GM12878 (cell line): ENCODE measurements around the gene C20orf173. TPM values are rescaled to one million over a fixed set of nuclear protein-coding genes. Genes with fewer than 3 reads are reported as not detected.

Experiments used
- ATAC-seq: fragments of 200-7000 bp; cut with Tn5 transposase; 3 replicates; pipeline ENCODE4 v1.9.1; 2020; ENCODE audit warnings: mild to moderate bottlenecking, moderate library complexity
- BruUV-seq: library from RNA; stranded (reverse); fragments of 400-500 nt; replicated peaks from 2 replicates; lab custom pipeline; 2021; lab: Mats Ljungman, UMichigan
- CTCF ChIA-PET: fragments of 300-600 bp; sonication (Branson Sonifier 250); formaldehyde crosslinking; extraction: SDS; loops from one replicate; lab custom pipeline; 2021; ENCODE audit warnings: inconsistent platforms; lab: Yijun Ruan, JAX
- POLR2A ChIA-PET: fragments of 350-600 bp; formaldehyde crosslinking; extraction: SDS; loops from one replicate; lab custom pipeline; 2021; ENCODE audit warnings: inconsistent platforms; lab: Charles Lee
- RAD21 ChIA-PET: fragments of 300-600 bp; sonication (Branson Sonifier 250); formaldehyde crosslinking; loops from one replicate; lab custom pipeline; 2023; ENCODE audit warnings: antibody characterized with exemption; ENCODE audit not compliant: unreplicated experiment; lab: Charles Lee
- SMC1A ChIA-PET: fragments of 300-600 bp; sonication (Branson Sonifier 250); formaldehyde crosslinking; loops from one replicate; lab custom pipeline; 2023; ENCODE audit not compliant: unreplicated experiment, uncharacterized antibody; lab: Charles Lee
- DNase-seq: peaks from one replicate; pipeline ENCODE4 v3.0.0-alpha.2; 2011; ENCODE audit warnings: low read depth, low spot score
- FAIRE-seq: peaks from 3 replicates; lab custom pipeline; 2011; peaks lifted over from hg19 to GRCh38; lab: Jason Lieb, UNC
- H2AFZ ChIP-seq: 2 replicates; pipeline ENCODE4 v1.6.0; 2011; ENCODE audit warnings: low read depth, low read length, control low read depth; ENCODE audit not compliant: control insufficient read depth
- H3K27ac ChIP-seq: 2 replicates; pipeline ENCODE4 v1.5.1; 2011; ENCODE audit warnings: control low read depth; ENCODE audit not compliant: control insufficient read depth, insufficient read depth
- H3K27me3 ChIP-seq, 2 experiments: replicated peaks in 1 of 2; 2 replicates each; pipeline versions ENCODE4 v1.6.0 to v1.6.1; 2011; ENCODE audit warnings: low read length in 1 of 2; ENCODE audit not compliant: control insufficient read depth in 2 of 2, insufficient read depth in 2 of 2
- H3K36me3 ChIP-seq, 2 experiments: 2 replicates each; pipeline ENCODE4 v1.5.1; 2011; ENCODE audit warnings: low read length in 1 of 2; ENCODE audit not compliant: control insufficient read depth in 2 of 2, insufficient read depth in 2 of 2
- H3K4me1 ChIP-seq: 2 replicates; pipeline ENCODE4 v1.6.1; 2011; ENCODE audit warnings: mild to moderate bottlenecking, low read length, moderate library complexity, mixed read lengths; ENCODE audit not compliant: control insufficient read depth, insufficient read depth
- H3K4me2 ChIP-seq: 2 replicates; pipeline ENCODE4 v1.6.0; 2011; ENCODE audit warnings: control low read depth; ENCODE audit not compliant: control insufficient read depth, insufficient read depth
- H3K4me3 ChIP-seq: fragments of 200-600 bp; sonication (generic); 2 replicates; pipeline ENCODE4 v1.5.1; 2016
- H3K79me2 ChIP-seq: 2 replicates; pipeline ENCODE4 v1.6.0; 2011; ENCODE audit warnings: low read length; ENCODE audit not compliant: control insufficient read depth, insufficient read depth
- H3K9ac ChIP-seq: 2 replicates; pipeline ENCODE4 v1.8.0; 2011; ENCODE audit warnings: low read length, control low read depth, mixed read lengths; ENCODE audit not compliant: control insufficient read depth, insufficient read depth
- H3K9me3 ChIP-seq: replicated peaks from 3 replicates; pipeline ENCODE4 v1.5.1; 2011; ENCODE audit warnings: mild to moderate bottlenecking, low read length; ENCODE audit not compliant: control insufficient read depth, insufficient read depth
- H4K20me1 ChIP-seq: 2 replicates; pipeline ENCODE4 v1.6.0; 2011; ENCODE audit not compliant: control insufficient read depth, insufficient read depth
- CBFB ChIP-seq: IDR thresholded peaks from 2 replicates; pipeline ENCODE4 v1.6.1; 2016; ENCODE audit warnings: antibody characterized with exemption, low read depth
- IRF4 ChIP-seq: IDR thresholded peaks from 2 replicates; pipeline ENCODE4 v1.6.1; 2011; ENCODE audit warnings: low read depth, low read length
- KDM1A ChIP-seq: fragments of 200-600 bp; sonication (generic); IDR thresholded peaks from 2 replicates; pipeline ENCODE4 v1.6.1; 2016; ENCODE audit warnings: borderline replicate concordance
- LARP7 ChIP-seq: fragments of 450-650 bp; IDR thresholded peaks from 2 replicates; pipeline ENCODE4 v1.6.1; 2017; ENCODE audit warnings: mild to moderate bottlenecking
- NR2C1 ChIP-seq: fragments of 450-650 bp; IDR thresholded peaks from 2 replicates; pipeline ENCODE4 v1.6.1; 2017; ENCODE audit warnings: antibody characterized with exemption, mild to moderate bottlenecking, moderate library complexity
- SIN3A ChIP-seq: IDR thresholded peaks from 2 replicates; pipeline ENCODE4 v1.6.1; 2012; ENCODE audit warnings: low read depth, low read length, improper control_type of control experiment
- SMARCA5 ChIP-seq: fragments of 450-650 bp; IDR thresholded peaks from 2 replicates; pipeline ENCODE4 v1.6.1; 2017; ENCODE audit warnings: mild to moderate bottlenecking
- SREBF2 ChIP-seq: IDR thresholded peaks from 2 replicates; pipeline ENCODE4 v1.6.1; 2012; ENCODE audit warnings: mild to moderate bottlenecking, low read length
- WRNIP1 ChIP-seq: IDR thresholded peaks from 2 replicates; pipeline ENCODE4 v1.6.1; 2011; ENCODE audit warnings: low read depth, low read length, improper control_type of control experiment, borderline replicate concordance
- YBX1 ChIP-seq: fragments of 450-650 bp; IDR thresholded peaks from 2 replicates; pipeline ENCODE4 v1.6.1; 2016; ENCODE audit warnings: antibody characterized with exemption
- ZBED1 ChIP-seq: IDR thresholded peaks from 2 replicates; pipeline ENCODE4 v1.6.1; 2016; ENCODE audit warnings: borderline replicate concordance
- ZNF24 ChIP-seq: fragments of 450-650 bp; IDR thresholded peaks from 2 replicates; pipeline ENCODE4 v1.6.1; 2017; ENCODE audit warnings: antibody characterized with exemption, mild to moderate bottlenecking
- ZNF274 ChIP-seq: IDR thresholded peaks from one replicate; pipeline ENCODE4 v1.8.0; 2011; ENCODE audit not compliant: insufficient read length, insufficient read depth
- WGBS: methylation state at CpG from one replicate; pipeline ENCODE4 v1.1.6; 2016; ENCODE audit warnings: low lambda C conversion rate; ENCODE audit not compliant: insufficient replicate concordance, insufficient coverage; ENCODE audit errors: missing lambda C conversion rate; 5-methylcytosine and 5-hydroxymethylcytosine counted together
- in situ Hi-C: fragments of 300-500 bp; cut with MboI; formaldehyde crosslinking; loops from 9 replicates; pipeline ENCODE4 v1.14.3; 2018; ENCODE audit warnings: mixed read lengths
- intact Hi-C: fragments of 100-400 bp; cut with micrococcal nuclease; formaldehyde crosslinking; loops from one replicate; pipeline ENCODE4 v1.14.2; 2022; ENCODE audit not compliant: unreplicated experiment
- polyA plus RNA-seq, 11 experiments: library from polyadenylated mRNA; depleted of rRNA in 4 of 11; unstranded in 6 of 11; stranded (reverse) in 5 of 11; fragments of >200 nt; fragmentation: Nextera tagmentation in 4 of 11; fragmentation: Illumina TruSeq in 1 of 11; extraction: Ambion mirVana in 4 of 11; extraction: Trizol in 1 of 11; gene quantifications; 1 replicate in 1 of 11; 2 replicates in 10 of 11; pipeline versions ENCODE4 v1.2.1 to v1.2.3, GENCODE V29; 2011 to 2016; ENCODE audit warnings: inconsistent platforms in 2 of 11, missing spikeins in 2 of 11, low read depth in 1 of 11
- total RNA-seq, 4 experiments: library from RNA; depleted of rRNA in 3 of 4; stranded (reverse); fragments of >200 nt in 3 of 4; fragmentation: Illumina TruSeq in 1 of 4; extraction: Trizol in 1 of 4; gene quantifications; 2 replicates each; pipeline versions ENCODE4 v1.2.1 to v1.2.3, GENCODE V29; 2013 to 2021
- TF ChIP-seq, protein P1 (sequence below): IDR thresholded peaks from 2 replicates; pipeline ENCODE4 v1.6.1; 2011; ENCODE audit warnings: mild to moderate bottlenecking, low read depth, low read length, moderate library complexity; ENCODE audit not compliant: insufficient replicate concordance
- TF ChIP-seq, protein P2 (sequence below): IDR thresholded peaks from 2 replicates; pipeline ENCODE4 v1.6.1; 2012; ENCODE audit warnings: low read depth, low read length, improper control_type of control experiment
- TF ChIP-seq, protein P3 (sequence below): fragments of 450-650 bp; IDR thresholded peaks from 2 replicates; pipeline ENCODE4 v1.6.1; 2017; ENCODE audit warnings: mild to moderate bottlenecking
- TF ChIP-seq, protein P4 (sequence below): IDR thresholded peaks from 2 replicates; pipeline ENCODE4 v1.6.1; 2012; ENCODE audit warnings: improper control_type of control experiment, low read depth, low read length; ENCODE audit not compliant: insufficient replicate concordance

Gene C20orf173
- total and polyA plus RNA-seq, 10 of the 15 experiments (the other 5 are each of a cell fraction or from before 2014, with no cell fraction given): not detected

DNA sequence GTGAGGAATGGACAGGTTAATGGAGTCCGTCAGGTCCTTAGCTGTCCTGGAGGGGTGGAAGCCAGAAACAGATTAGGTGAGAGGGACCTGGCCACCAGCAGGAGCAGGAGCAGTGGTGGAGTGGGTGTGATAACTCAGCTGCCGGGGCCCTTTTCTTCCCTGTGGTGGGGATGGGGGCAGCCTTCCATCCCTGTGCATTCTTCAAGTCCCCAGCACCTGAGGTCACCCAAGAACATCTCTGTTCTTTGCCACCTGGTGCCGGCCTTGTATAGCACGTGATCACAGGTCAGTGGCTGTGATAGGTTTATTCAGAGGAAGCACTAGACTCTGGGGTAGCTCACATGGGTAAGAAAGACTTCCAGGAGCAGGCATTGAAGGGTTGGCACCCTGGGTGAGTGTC lies 29.0 kb upstream of the C20orf173 start:
- Histone ChIP-seq H3K4me2 (no peak overlapping the region), H3K27ac (no peak overlapping the region), H3K4me3 (no peak overlapping the region), H3K27me3 (no peaks in the 10 kb centered on the region), H2AFZ (no peak overlapping the region), H4K20me1 (no peaks in the 10 kb centered on the region), H3K36me3 (peaks cover 8 to 9% of the 10 kb centered on the region in 2 experiments; a peak in 3 of 4 replicates), H3K9ac (no peak overlapping the region), H3K9me3 (no peaks in the 10 kb centered on the region), H3K79me2 (no peaks in the 10 kb centered on the region), H3K4me1 (no peaks in the 10 kb centered on the region)
- ChIA-PET POLR2A (no interaction called here), SMC1A (no interaction called here), CTCF (no interaction called here), RAD21 (no interaction called here)
- in situ Hi-C loops: no loop called here
- ATAC-seq (no peak), DNase-seq (no peak), FAIRE-seq (no peak)
- 68% methylated on average over 4 of the region's 4 CpGs for WGBS
- TF ChIP-seq, protein P1, sequence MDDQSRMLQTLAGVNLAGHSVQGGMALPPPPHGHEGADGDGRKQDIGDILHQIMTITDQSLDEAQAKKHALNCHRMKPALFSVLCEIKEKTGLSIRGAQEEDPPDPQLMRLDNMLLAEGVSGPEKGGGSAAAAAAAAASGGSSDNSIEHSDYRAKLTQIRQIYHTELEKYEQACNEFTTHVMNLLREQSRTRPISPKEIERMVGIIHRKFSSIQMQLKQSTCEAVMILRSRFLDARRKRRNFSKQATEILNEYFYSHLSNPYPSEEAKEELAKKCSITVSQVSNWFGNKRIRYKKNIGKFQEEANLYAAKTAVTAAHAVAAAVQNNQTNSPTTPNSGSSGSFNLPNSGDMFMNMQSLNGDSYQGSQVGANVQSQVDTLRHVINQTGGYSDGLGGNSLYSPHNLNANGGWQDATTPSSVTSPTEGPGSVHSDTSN: no peak
- no peak for TF ChIP-seq ZNF274
- TF ChIP-seq KDM1A: no peak
- no peak for TF ChIP-seq SMARCA5
- TF ChIP-seq, protein P2, sequence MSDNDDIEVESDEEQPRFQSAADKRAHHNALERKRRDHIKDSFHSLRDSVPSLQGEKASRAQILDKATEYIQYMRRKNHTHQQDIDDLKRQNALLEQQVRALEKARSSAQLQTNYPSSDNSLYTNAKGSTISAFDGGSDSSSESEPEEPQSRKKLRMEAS: no peak
- TF ChIP-seq IRF4: no peak
- TF ChIP-seq WRNIP1: no peak
- TF ChIP-seq YBX1: no peak
- TF ChIP-seq, protein P3, sequence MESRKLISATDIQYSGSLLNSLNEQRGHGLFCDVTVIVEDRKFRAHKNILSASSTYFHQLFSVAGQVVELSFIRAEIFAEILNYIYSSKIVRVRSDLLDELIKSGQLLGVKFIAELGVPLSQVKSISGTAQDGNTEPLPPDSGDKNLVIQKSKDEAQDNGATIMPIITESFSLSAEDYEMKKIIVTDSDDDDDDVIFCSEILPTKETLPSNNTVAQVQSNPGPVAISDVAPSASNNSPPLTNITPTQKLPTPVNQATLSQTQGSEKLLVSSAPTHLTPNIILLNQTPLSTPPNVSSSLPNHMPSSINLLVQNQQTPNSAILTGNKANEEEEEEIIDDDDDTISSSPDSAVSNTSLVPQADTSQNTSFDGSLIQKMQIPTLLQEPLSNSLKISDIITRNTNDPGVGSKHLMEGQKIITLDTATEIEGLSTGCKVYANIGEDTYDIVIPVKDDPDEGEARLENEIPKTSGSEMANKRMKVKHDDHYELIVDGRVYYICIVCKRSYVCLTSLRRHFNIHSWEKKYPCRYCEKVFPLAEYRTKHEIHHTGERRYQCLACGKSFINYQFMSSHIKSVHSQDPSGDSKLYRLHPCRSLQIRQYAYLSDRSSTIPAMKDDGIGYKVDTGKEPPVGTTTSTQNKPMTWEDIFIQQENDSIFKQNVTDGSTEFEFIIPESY: no peak
- TF ChIP-seq, protein P4, sequence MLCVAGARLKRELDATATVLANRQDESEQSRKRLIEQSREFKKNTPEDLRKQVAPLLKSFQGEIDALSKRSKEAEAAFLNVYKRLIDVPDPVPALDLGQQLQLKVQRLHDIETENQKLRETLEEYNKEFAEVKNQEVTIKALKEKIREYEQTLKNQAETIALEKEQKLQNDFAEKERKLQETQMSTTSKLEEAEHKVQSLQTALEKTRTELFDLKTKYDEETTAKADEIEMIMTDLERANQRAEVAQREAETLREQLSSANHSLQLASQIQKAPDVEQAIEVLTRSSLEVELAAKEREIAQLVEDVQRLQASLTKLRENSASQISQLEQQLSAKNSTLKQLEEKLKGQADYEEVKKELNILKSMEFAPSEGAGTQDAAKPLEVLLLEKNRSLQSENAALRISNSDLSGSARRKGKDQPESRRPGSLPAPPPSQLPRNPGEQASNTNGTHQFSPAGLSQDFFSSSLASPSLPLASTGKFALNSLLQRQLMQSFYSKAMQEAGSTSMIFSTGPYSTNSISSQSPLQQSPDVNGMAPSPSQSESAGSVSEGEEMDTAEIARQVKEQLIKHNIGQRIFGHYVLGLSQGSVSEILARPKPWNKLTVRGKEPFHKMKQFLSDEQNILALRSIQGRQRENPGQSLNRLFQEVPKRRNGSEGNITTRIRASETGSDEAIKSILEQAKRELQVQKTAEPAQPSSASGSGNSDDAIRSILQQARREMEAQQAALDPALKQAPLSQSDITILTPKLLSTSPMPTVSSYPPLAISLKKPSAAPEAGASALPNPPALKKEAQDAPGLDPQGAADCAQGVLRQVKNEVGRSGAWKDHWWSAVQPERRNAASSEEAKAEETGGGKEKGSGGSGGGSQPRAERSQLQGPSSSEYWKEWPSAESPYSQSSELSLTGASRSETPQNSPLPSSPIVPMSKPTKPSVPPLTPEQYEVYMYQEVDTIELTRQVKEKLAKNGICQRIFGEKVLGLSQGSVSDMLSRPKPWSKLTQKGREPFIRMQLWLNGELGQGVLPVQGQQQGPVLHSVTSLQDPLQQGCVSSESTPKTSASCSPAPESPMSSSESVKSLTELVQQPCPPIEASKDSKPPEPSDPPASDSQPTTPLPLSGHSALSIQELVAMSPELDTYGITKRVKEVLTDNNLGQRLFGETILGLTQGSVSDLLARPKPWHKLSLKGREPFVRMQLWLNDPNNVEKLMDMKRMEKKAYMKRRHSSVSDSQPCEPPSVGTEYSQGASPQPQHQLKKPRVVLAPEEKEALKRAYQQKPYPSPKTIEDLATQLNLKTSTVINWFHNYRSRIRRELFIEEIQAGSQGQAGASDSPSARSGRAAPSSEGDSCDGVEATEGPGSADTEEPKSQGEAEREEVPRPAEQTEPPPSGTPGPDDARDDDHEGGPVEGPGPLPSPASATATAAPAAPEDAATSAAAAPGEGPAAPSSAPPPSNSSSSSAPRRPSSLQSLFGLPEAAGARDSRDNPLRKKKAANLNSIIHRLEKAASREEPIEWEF: no peak
- no peak for TF ChIP-seq SIN3A
- TF ChIP-seq SREBF2: no peak
- no peak for TF ChIP-seq ZNF24
- TF ChIP-seq ZBED1: no peak
- no peak for TF ChIP-seq CBFB
- no peak for TF ChIP-seq LARP7
- TF ChIP-seq NR2C1: no peak
- no TSS peak for BruUV-seq
- intact Hi-C loops: no loop called here
